HFFc6 (cell line): ENCODE data around the gene CLEC4F. TPM values are rescaled to one million over a fixed set of nuclear protein-coding genes. Genes with fewer than 3 reads are reported as not detected.

ENCODE experiments used
- DNase-seq: peaks from one replicate; pipeline ENCODE4 v3.0.0-alpha.2; 2018
- H3K27ac Mint-ChIP-seq: 2 replicates; pipeline ENCODE4 v1.8.0; 2020; ENCODE audit warnings: mild to moderate bottlenecking, mixed read lengths
- H3K27me3 Mint-ChIP-seq: 2 replicates; pipeline ENCODE4 v1.8.0; 2021; ENCODE audit warnings: mild to moderate bottlenecking, moderate library complexity, mixed read lengths; ENCODE audit not compliant: insufficient read depth
- H3K36me3 Mint-ChIP-seq: 2 replicates; pipeline ENCODE4 v1.8.0; 2021; ENCODE audit warnings: low read depth, mixed read lengths
- H3K4me1 Mint-ChIP-seq: 2 replicates; pipeline ENCODE4 v1.8.0; 2020; ENCODE audit warnings: low read depth, mixed read lengths
- H3K4me3 Mint-ChIP-seq: 2 replicates; pipeline ENCODE4 v1.8.0; 2020; ENCODE audit warnings: mild to moderate bottlenecking, moderate library complexity, mixed read lengths
- H3K9me3 Mint-ChIP-seq: 2 replicates; pipeline ENCODE4 v1.8.0; 2020; ENCODE audit warnings: mild to moderate bottlenecking, mixed read lengths
- total RNA-seq, 6 experiments: library from RNA; stranded (reverse); fragmentation: NEBNext Ultra II Directional; extraction: Animal tissue kit (Norgen Biotek cat#: 25700); gene quantifications; 2 replicates in 1 of 6; 3 replicates in 5 of 6; pipeline ENCODE4 v1.2.3, GENCODE V29; 2021
- TF ChIP-seq, protein P1 (sequence below): fragments of 200-600 bp; sonication (generic); IDR thresholded peaks from 2 replicates; pipeline ENCODE4 v1.5.0; 2021; ENCODE audit warnings: antibody characterized with exemption, mild to moderate bottlenecking

Gene CLEC4F
- total RNA-seq, 6 experiments from 2014 or later: not detected

DNA sequence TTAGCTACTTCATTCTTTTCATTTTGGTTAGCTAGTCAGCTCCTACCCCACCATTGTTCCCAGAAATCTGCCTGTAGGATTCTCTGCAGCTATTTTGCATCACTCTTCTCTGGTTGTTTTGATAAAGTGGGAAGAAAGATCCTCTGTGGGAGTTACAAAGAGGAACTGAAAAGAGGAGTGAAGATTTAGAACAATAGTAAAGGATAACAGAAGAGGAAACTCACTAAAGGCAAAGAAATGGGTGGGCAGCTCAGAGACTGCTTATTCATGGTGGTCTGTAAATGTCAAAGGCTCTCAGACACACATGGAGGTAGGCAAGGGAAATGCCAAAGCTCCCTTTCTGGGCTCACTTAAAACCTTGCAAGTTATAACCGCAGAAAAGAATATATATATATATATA, 32.4 kb upstream of the CLEC4F start:
- Mint-ChIP-seq H3K4me3 (no peak overlapping the region), H3K4me1 (peaks cover 7% of the 10 kb centered on the region), H3K9me3 (no peaks in the 10 kb centered on the region), H3K27ac (no peak overlapping the region), H3K36me3 (no peaks in the 10 kb centered on the region), H3K27me3 (peaks cover 8% of the 10 kb centered on the region)
- no peak for DNase-seq
- TF ChIP-seq, protein P1, sequence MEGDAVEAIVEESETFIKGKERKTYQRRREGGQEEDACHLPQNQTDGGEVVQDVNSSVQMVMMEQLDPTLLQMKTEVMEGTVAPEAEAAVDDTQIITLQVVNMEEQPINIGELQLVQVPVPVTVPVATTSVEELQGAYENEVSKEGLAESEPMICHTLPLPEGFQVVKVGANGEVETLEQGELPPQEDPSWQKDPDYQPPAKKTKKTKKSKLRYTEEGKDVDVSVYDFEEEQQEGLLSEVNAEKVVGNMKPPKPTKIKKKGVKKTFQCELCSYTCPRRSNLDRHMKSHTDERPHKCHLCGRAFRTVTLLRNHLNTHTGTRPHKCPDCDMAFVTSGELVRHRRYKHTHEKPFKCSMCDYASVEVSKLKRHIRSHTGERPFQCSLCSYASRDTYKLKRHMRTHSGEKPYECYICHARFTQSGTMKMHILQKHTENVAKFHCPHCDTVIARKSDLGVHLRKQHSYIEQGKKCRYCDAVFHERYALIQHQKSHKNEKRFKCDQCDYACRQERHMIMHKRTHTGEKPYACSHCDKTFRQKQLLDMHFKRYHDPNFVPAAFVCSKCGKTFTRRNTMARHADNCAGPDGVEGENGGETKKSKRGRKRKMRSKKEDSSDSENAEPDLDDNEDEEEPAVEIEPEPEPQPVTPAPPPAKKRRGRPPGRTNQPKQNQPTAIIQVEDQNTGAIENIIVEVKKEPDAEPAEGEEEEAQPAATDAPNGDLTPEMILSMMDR: no peak

- Mint-ChIP-seq H3K9me3 (0 out of 2 replicates have a peak, but pooled peaks cover under 1% of the 10 kb centered on the region), H3K4me3 (no peak overlapping the region), H3K27me3 (peaks cover 9% of the 10 kb centered on the region), H3K4me1 (peaks cover 7% of the 10 kb centered on the region), H3K36me3 (no peaks in the 10 kb centered on the region), H3K27ac (no peak overlapping the region)
- no peak for DNase-seq
- TF ChIP-seq, protein P1: no peak
Measured at GRCh38 chr2:70851704-70852103, 31.3 kb upstream of the CLEC4F start.

DNA sequence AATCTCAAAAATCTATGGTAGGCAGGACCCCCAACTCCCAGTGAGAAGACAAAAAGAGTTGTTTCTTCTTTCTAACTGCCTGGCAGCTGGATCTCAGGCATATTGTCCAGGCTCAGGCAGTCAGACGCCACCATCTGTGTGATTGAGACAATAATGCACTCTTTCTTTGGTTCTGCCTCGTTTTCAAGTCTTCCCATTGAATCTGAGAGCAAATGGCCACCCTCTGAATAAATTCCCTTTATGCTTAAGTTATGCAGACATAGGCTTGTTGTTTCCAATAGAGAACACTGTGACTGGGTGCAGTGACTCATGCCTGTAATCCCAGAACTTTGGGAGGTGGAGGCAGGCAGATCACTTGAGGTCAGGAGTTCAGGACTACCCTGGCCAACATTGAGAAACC, 30.5 kb upstream of the CLEC4F start:
- no peaks in the 10 kb centered on the region for H3K36me3 Mint-ChIP-seq
- peaks cover 7% of the 10 kb centered on the region for H3K4me1 Mint-ChIP-seq
- H3K4me3 Mint-ChIP-seq: no peak overlapping the region
- no peak overlapping the region for H3K27ac Mint-ChIP-seq
- H3K9me3 Mint-ChIP-seq: peaks cover 8% of the 10 kb centered on the region
- TF ChIP-seq, protein P1: no peak
- H3K27me3 Mint-ChIP-seq: peaks cover 15% of the 10 kb centered on the region
- no peak for DNase-seq

- Mint-ChIP-seq H3K27ac (no peak overlapping the region), H3K27me3 (peaks cover 44% of the 10 kb centered on the region), H3K36me3 (peaks cover 6% of the 10 kb centered on the region; the same call in 1 of the 2 replicates), H3K9me3 (peaks cover 8% of the 10 kb centered on the region), H3K4me3 (no peak overlapping the region), H3K4me1 (no peaks in the 10 kb centered on the region)
- DNase-seq: no peak
- TF ChIP-seq, protein P1: no peak
Measured at GRCh38 chr2:70842401-70842800, 22.0 kb upstream of the CLEC4F start.

GRCh38 chr2:70837980-70838925, 17.9 kb upstream of the CLEC4F start:
- peaks cover 1% of the 10 kb centered on the region; the same call in 1 of the 2 replicates for H3K36me3 Mint-ChIP-seq
- no peak overlapping the region for H3K27ac Mint-ChIP-seq
- H3K27me3 Mint-ChIP-seq: peaks cover 48% of the 10 kb centered on the region
- DNase-seq: no peak
- H3K9me3 Mint-ChIP-seq: no peaks in the 10 kb centered on the region
- no peaks in the 10 kb centered on the region for H3K4me1 Mint-ChIP-seq
- TF ChIP-seq, protein P1: no peak
- no peak overlapping the region for H3K4me3 Mint-ChIP-seq
